ENCODE data around the gene SH2D7. TPM values are rescaled to one million over a fixed set of nuclear protein-coding genes. Genes with fewer than 3 reads are reported as not detected.

SH2D7 gene
- total RNA-seq, 1 donor from 2014 or later = not detected

- Histone ChIP-seq H3K9me3 (no peaks in the 10 kb centered on the region), H3K27me3 (no peaks in the 10 kb centered on the region), H3K4me3 (no peak overlapping the region), H3K36me3 (no peaks in the 10 kb centered on the region), H3K4me1 (peaks cover 7% of the 10 kb centered on the region), H3K27ac (no peak overlapping the region)
- no peak for TF ChIP-seq CTCF (IDR thresholded peaks at IDR 0.05)
- ATAC-seq (no peak), DNase-seq (peak; percentile 23)
- intact Hi-C loops (cut with DNase I) = loop anchor here (5.0 kb wide), 1 partner anchor 120 kb away; the partner anchor contains the start of gene ACSBG1
These were observed 20.2 kb downstream of the SH2D7 start for GRCh38 chr15:78112551-78112950.

- TF ChIP-seq CTCF (IDR thresholded peaks at IDR 0.05) = no peak
- intact Hi-C loops (cut with DNase I) = no loop called here
These were observed 28.2 kb downstream of the SH2D7 start for GRCh38 chr15:78120523-78120922.

GRCh38 chr15:78125267-78125666 is 32.9 kb downstream of the SH2D7 start:
- Histone ChIP-seq H3K4me1 (no peaks in the 10 kb centered on the region), H3K36me3 (no peaks in the 10 kb centered on the region), H3K4me3 (no peak overlapping the region), H3K27ac (no peak overlapping the region), H3K9me3 (no peaks in the 10 kb centered on the region), H3K27me3 (no peaks in the 10 kb centered on the region)
- ATAC-seq = no peak
- DNase-seq = no peak
- intact Hi-C loops (cut with DNase I) = no loop called here
- TF ChIP-seq CTCF (IDR thresholded peaks at IDR 0.05) = no peak

More at GRCh38 chr15:78120523-78120922, 28.2 kb downstream of the SH2D7 start:
- no peaks in the 10 kb centered on the region for H3K9me3 ChIP-seq
- no peaks in the 10 kb centered on the region for H3K36me3 ChIP-seq
- no peaks in the 10 kb centered on the region for H3K27me3 ChIP-seq
- no peak overlapping the region for H3K4me3 ChIP-seq
- ATAC-seq (no peak), DNase-seq (no peak)
- H3K4me1 ChIP-seq = no peaks in the 10 kb centered on the region
- H3K27ac ChIP-seq = no peak overlapping the region

GRCh38 chr15:78127882-78128281 is 35.5 kb downstream of the SH2D7 start:
- Histone ChIP-seq H3K27me3 (no peaks in the 10 kb centered on the region), H3K4me1 (peaks cover 11% of the 10 kb centered on the region), H3K36me3 (no peaks in the 10 kb centered on the region), H3K27ac (no peak overlapping the region), H3K4me3 (no peak overlapping the region), H3K9me3 (no peaks in the 10 kb centered on the region)
- no peak for TF ChIP-seq CTCF (IDR thresholded peaks at IDR 0.05)
- ATAC-seq (no peak), DNase-seq (no peak)
- intact Hi-C loops (cut with DNase I) = no loop called here

GRCh38 chr15:78129077-78129750 is 36.9 kb downstream of the SH2D7 start:
- ATAC-seq = no peak
- H3K4me3 ChIP-seq = no peak overlapping the region
- H3K36me3 ChIP-seq = no peaks in the 10 kb centered on the region
- H3K27me3 ChIP-seq = no peaks in the 10 kb centered on the region
- intact Hi-C loops (cut with DNase I) = no loop called here
- no peak for DNase-seq
- H3K27ac ChIP-seq = no peak overlapping the region
- peaks cover 11% of the 10 kb centered on the region for H3K4me1 ChIP-seq
- TF ChIP-seq CTCF (IDR thresholded peaks at IDR 0.05) = no peak
- H3K9me3 ChIP-seq = no peaks in the 10 kb centered on the region

Data from upper lobe of right lung (tissue), 1 donor.